HG02970 (cell line): ENCODE data around the gene CASP5.
A peak's percentile ranks its signal among the peaks of the same experiment; 100 is the strongest.
"Not testable (repeated sequence)": the region's sequence is repeated elsewhere in the genome, so short reads cannot be mapped to it uniquely, and the experiment has no call there.

ENCODE experiments used
- ATAC-seq: cut with Tn5 transposase; IDR thresholded peaks from one replicate; pipeline ENCODE4 v1.9.1; 2021; ENCODE audit warnings: mild to moderate bottlenecking, moderate library complexity, moderate number of reproducible peaks; ENCODE audit not compliant: unreplicated experiment, low FRiP score

CASP5 gene

GRCh38 chr11:105034388-105034787 lies 11.4 kb upstream of the CASP5 start:
- not testable (repeated sequence) for ATAC-seq

- no peak for ATAC-seq
These were observed 10.8 kb upstream of the CASP5 start for GRCh38 chr11:105033781-105034180.

GRCh38 chr11:105033343-105033742 lies 10.4 kb upstream of the CASP5 start:
- no peak for ATAC-seq

- ATAC-seq = no peak
These were observed 9.5 kb upstream of the CASP5 start for GRCh38 chr11:105032495-105032894.

- ATAC-seq = no peak
These were observed 4.7 kb upstream of the CASP5 start for GRCh38 chr11:105027678-105028077.

- no peak for ATAC-seq
These were observed 1.4 kb upstream of the CASP5 start for GRCh38 chr11:105024394-105024793.

GRCh38 chr11:105022527-105022926 lies 441 bp downstream of the CASP5 start:
- ATAC-seq = no peak

GRCh38 chr11:105007463-105007862 lies 15.5 kb downstream of the CASP5 start:
- ATAC-seq = no peak

GRCh38 chr11:105005451-105005845 lies 17.5 kb downstream of the CASP5 start:
- ATAC-seq = no peak

- no peak for ATAC-seq
These were observed 18.9 kb downstream of the CASP5 start for GRCh38 chr11:105004021-105004420.

GRCh38 chr11:105003151-105003550 lies 19.8 kb downstream of the CASP5 start:
- no peak for ATAC-seq

- peak; percentile 79 for ATAC-seq
These were observed 22.2 kb downstream of the CASP5 start for GRCh38 chr11:105000797-105001196.

GRCh38 chr11:105000167-105000566 lies 22.8 kb downstream of the CASP5 start:
- ATAC-seq = no peak

GRCh38 chr11:104999721-105000120 lies 23.2 kb downstream of the CASP5 start:
- no peak for ATAC-seq

GRCh38 chr11:104997288-104997687 lies 25.7 kb downstream of the CASP5 start:
- no peak for ATAC-seq

- ATAC-seq = no peak
These were observed 28.0 kb downstream of the CASP5 start for GRCh38 chr11:104995001-104995408.

GRCh38 chr11:104992781-104993180 lies 30.2 kb downstream of the CASP5 start:
- no peak for ATAC-seq

GRCh38 chr11:104991994-104992393 lies 31.0 kb downstream of the CASP5 start:
- no peak for ATAC-seq

GRCh38 chr11:104984808-104985207 lies 38.2 kb downstream of the CASP5 start:
- ATAC-seq = no peak

- ATAC-seq = no peak
These were observed 43.1 kb downstream of the CASP5 start for GRCh38 chr11:104979839-104980238.

GRCh38 chr11:104973616-104974015 lies 49.4 kb downstream of the CASP5 start:
- no peak for ATAC-seq

GRCh38 chr11:104972924-104973323 lies 50.0 kb downstream of the CASP5 start:
- ATAC-seq = not testable (repeated sequence)

GRCh38 chr11:104970756-104971155 lies 52.2 kb downstream of the CASP5 start:
- no peak for ATAC-seq
